Fibroblast of skin of back (primary cell): ENCODE results near the gene INSRR.
A peak's percentile ranks its signal among the peaks of the same experiment; 100 is the strongest.

ENCODE experiments used
- DNase-seq: peaks from one replicate; pipeline ENCODE4 v3.0.0-alpha.2; 2013

INSRR gene

GRCh38 chr1:156874142-156874541 is 15.2 kb upstream of the INSRR start:
- no peak for DNase-seq

- DNase-seq, result no peak
Measured at GRCh38 chr1:156873659-156874058, 14.7 kb upstream of the INSRR start.

DNA sequence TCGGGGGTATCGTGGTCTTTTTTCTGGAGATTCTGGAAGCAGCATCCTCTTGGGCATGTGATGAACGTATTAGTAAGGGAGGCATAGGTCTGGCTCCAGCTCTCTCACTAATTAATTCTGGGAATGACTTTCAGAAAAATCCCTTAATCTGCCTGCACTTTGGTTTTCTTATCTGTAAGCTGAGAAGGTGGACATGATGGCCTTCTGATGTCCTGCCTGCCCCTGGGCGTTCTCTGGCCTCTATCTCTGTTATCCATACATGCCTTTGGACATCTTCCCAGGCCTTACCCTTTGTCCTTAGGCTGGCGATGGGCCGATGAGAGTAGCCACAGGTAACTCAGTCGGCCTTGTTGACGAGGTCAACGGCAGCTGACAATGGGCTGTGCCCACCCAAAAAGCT is 10.5 kb upstream of the INSRR start:
- no peak for DNase-seq

- DNase-seq, result no peak
Measured at GRCh38 chr1:156868341-156868740, 9.4 kb upstream of the INSRR start.

- DNase-seq, result no peak
Measured at GRCh38 chr1:156866249-156866909, 7.5 kb upstream of the INSRR start.

- DNase-seq, result no peak
Measured at GRCh38 chr1:156865865-156866248, 6.9 kb upstream of the INSRR start.

- DNase-seq, result no peak
Measured at GRCh38 chr1:156865258-156865657, 6.3 kb upstream of the INSRR start.

DNA sequence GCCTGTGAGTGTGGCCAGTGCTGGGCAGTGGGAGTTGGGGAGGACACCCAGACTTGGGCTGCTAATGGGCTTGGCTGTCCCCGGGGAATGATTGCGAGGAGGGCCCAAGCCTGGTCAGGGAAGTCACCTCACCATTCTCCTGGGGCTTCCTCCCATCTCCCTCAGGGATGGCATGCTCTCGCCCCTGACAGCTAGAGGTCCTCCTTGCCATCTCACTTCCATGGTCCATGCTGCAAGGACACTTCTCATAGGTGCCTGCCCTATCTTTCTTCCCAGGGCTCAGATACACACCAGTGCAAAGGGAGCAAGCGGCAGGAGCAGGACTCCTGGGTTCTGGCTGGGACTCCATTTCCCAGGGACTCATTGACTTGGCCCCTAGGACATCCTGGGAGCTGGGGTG is 5.9 kb upstream of the INSRR start:
- DNase-seq, result no peak

- DNase-seq, result no peak
Measured at GRCh38 chr1:156863631-156864030, 4.7 kb upstream of the INSRR start.

DNA sequence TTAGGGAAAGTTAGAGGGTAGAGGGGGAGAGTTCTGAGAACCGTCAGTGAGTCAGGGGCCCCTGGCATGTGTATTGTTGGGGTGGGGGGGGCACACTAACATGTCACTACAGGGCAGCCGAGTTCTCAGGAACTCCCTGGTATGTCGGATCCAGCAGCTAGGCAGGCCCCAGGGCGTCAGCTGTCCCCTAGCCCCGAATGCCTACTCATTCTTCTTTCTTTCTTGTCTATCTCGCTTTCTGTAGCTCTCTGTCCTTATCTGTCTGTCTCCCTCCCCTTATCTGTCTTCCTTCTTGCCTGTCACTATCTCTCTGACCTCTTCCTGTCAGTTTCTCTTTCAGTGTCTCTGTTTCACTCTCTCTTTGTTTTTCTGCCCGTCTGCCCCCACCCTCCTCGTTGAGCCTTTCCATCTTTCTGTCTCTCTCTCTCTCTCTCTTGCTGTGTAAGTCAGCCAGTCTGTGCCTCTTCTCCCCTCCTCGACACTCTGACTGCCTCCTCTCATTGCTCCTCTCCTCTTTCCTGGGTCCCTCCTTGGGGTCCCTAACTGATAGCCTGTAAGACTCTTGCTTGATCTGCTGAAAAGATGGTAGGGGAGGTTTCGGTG is 4.2 kb upstream of the INSRR start:
- DNase-seq, result no peak

- DNase-seq, result no peak
Measured at GRCh38 chr1:156862584-156862983, 3.7 kb upstream of the INSRR start.

DNA sequence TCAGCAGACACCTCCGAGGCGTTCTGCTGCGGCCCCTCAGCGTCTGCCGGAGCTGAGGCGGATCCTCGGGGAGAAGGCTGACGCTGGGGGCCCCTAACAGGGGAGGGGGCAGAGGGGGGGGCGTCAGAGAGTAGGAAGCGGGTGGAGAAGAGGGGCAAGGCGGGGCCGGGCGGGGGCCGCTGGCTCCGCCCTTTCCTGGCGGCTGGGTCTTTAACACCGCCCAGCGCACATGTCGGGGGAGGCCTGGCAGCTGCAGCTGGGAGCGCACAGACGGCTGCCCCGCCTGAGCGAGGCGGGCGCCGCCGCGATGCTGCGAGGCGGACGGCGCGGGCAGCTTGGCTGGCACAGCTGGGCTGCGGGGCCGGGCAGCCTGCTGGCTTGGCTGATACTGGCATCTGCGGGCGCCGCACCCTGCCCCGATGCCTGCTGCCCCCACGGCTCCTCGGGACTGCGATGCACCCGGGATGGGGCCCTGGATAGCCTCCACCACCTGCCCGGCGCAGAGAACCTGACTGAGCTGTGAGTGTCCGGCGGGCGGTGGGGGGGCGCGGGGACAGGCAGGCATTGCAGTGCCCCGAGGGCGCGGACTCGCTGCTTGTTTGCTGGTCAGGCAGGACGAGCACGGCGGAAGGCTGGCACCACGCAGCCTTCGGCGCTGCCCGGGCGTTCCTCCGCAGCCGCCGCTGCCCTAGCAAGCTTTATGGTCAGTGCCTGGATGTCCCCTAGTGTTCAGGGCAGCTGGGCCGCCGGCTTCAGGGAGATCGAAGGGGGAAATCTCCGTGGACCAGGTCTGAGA is 1.9 kb upstream of the INSRR start, which contains the start of gene NTRK1:
Gene NTRK1 (plus strand): TSS at position 238 of the 796 bp plus-strand sequence. CDS start 70 bp downstream, at position 308.
- peak; percentile 24 for DNase-seq

- DNase-seq, result peak; percentile 46
Measured at GRCh38 chr1:156860113-156860627, 1.3 kb upstream of the INSRR start.

- DNase-seq, result no peak
Measured at GRCh38 chr1:156859523-156860112, 701 bp upstream of the INSRR start.

GRCh38 chr1:156858555-156858956 is 361 bp downstream of the INSRR start:
- DNase-seq, result no peak

GRCh38 chr1:156857532-156857931 is 1.4 kb downstream of the INSRR start:
- no peak for DNase-seq

GRCh38 chr1:156856282-156856785 is 2.6 kb downstream of the INSRR start:
- DNase-seq, result no peak

- no peak for DNase-seq
Measured at GRCh38 chr1:156854634-156855033, 4.3 kb downstream of the INSRR start.

DNA sequence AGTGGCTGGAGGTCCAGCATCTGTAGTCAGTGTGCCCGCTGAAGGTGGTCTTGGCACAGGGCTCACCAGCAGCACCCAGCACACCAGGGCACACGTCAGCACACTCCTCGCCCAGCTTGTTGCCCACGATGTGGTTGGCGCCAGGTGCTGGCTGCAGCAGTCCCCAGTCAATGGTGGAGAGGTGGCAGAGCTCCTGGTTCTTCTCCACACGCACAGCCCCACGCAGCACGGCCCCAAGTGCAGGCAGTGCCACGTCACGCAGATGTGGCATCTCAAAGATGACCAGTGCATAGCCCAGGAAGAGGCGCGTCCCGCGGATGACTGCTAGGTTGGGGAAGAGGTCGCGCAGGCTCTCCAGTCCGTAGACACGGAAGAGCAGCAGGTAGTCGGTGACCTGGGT is 5.2 kb downstream of the INSRR start:
- DNase-seq, result no peak

DNA sequence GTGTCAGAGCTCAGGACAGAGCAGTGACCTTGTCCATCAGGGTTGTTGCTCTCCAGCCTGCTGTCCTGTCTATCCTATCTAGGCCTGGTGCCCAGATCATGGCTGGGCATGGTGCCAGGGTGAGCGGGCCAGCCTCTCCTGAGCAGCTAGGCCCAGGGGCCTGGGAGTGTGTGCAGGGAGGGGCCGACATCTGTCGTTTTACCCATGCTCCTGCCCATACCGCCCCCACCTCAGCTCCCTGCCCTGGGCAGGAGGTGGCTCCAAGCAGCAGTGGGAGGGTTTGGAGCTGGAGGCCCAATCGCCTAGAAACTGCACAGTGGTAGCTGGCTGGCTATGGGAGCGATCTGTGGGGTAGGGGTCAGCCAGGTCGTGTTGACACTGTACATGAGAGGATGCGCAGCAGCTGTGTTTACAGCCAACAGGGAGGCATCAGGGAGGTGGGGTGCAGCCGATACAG is 6.5 kb downstream of the INSRR start:
- DNase-seq, result no peak

DNA sequence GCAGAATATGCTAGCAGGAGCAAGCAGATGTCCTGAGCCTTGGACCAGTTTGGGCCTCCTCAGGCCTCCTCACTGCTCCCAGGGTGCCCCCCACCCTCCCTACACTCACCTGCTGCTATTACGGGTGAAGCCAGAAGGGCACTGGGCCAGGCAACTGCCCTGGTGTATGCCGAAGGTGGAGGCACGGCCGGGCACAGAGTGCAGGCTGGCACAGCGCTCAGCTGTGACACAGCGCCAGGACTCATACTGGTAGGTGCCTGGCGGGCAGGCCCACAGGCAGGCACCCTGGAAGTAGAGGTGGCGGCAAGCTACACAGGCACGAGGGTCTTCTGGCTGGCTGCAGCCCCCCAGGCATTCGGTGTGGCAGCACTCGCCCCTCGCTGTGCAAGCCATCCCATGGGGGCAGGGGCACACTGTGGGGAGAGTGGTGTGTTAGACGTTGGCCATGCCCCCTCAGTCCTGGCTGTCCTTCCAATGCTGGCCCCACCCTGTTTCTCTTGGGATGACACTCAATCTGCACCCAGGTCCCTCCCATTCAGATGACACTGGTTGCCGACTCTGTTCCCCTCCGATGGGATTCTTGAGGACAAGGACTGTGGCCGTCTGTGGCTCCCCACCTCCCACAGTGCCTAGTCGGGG is 7.0 kb downstream of the INSRR start:
- no peak for DNase-seq

DNA sequence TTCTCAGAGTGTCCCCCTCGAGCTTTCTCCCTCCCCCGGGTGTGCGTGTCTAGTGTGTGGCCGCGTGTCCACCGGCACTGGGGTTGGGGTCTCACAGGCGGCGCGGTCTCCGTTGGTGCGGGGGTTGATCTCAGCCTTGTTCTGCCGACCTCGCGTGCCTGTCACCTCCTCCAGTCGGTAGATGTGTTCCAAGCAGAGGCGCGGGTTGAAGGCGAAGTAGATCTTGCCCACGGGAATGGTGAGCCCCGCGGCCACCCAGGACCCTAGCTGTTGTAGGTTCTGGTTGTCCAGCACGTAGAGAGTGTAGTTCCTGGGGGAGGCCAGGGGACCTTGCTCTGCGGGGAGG is 9.8 kb downstream of the INSRR start:
- no peak for DNase-seq
